ENCODE data around the gene VHLL.

The VHLL gene

GRCh38 chr1:156253634-156254033 is 45.5 kb downstream of the VHLL start:
- no peak for DNase-seq

GRCh38 chr1:156251527-156251926 is 47.6 kb downstream of the VHLL start:
- DNase-seq: peak in 1 of 5 experiments; percentile 61

DNA sequence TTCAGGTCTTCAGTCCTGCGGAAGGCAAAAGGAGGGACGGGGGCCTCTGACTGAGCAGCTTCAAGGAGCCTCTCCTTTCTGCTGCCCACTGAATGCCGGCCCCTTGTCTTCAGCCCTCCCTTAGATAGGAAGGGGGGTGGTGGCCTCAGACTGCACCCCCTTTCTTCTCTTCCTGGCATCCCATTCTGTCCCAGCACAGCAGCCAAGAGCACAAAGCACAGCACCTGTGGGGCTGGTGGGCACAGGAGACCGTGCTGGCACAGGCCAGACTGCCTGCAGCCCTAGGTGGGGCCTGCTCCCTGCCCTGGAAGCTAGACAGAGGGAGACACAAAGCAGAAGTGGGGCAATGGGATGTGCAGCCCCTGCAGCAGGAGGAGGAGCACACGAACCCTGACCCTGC is 49.5 kb downstream of the VHLL start:
- DNase-seq: no peak

All from T-helper 2 cell (primary cell).